ENCODE results near the gene FA2H.

Gene FA2H

GRCh38 chr16:74742051-74742481, 32.6 kb downstream of the FA2H start:
- peaks cover 3 to 17% of the 10 kb centered on the region in 2 donors for H3K4me1 ChIP-seq (ENCODE audit: control insufficient read depth in 1 of 2, insufficient read depth in 2 of 2, low read length in 2 of 2)
- H3K36me3 ChIP-seq (ENCODE audit: control insufficient read depth in 1 of 2, insufficient read depth in 2 of 2, low read length in 2 of 2): no peaks in the 10 kb centered on the region
- H3K9me3 ChIP-seq (ENCODE audit: control insufficient read depth in 1 of 2, low read length in 2 of 2): no peaks in the 10 kb centered on the region
- no peaks in the 10 kb centered on the region for H3K27me3 ChIP-seq (ENCODE audit: low read depth, low read length)
- H3K27ac ChIP-seq (ENCODE audit: low read length): no peak overlapping the region
- no peak overlapping the region for H3K4me3 ChIP-seq (ENCODE audit: low read depth in 1 of 2, low read length in 2 of 2)

GRCh38 chr16:74740795-74741304, 33.8 kb downstream of the FA2H start:
- H3K4me1 ChIP-seq (ENCODE audit: control insufficient read depth in 1 of 2, insufficient read depth in 2 of 2, low read length in 2 of 2): peaks cover 3 to 17% of the 10 kb centered on the region in 2 donors
- H3K4me3 ChIP-seq (ENCODE audit: low read depth in 1 of 2, low read length in 2 of 2): peak overlapping the region in 1 of 2 donors; percentile 42
- no peak overlapping the region for H3K27ac ChIP-seq (ENCODE audit: low read length)
- no peaks in the 10 kb centered on the region for H3K36me3 ChIP-seq (ENCODE audit: control insufficient read depth in 1 of 2, insufficient read depth in 2 of 2, low read length in 2 of 2)
- no peaks in the 10 kb centered on the region for H3K27me3 ChIP-seq (ENCODE audit: low read depth, low read length)
- no peaks in the 10 kb centered on the region for H3K9me3 ChIP-seq (ENCODE audit: control insufficient read depth in 1 of 2, low read length in 2 of 2)

GRCh38 chr16:74739275-74739674, 35.3 kb downstream of the FA2H start:
- H3K9me3 ChIP-seq (ENCODE audit: control insufficient read depth in 1 of 2, low read length in 2 of 2): no peaks in the 10 kb centered on the region
- H3K36me3 ChIP-seq (ENCODE audit: control insufficient read depth in 1 of 2, insufficient read depth in 2 of 2, low read length in 2 of 2): no peaks in the 10 kb centered on the region
- H3K27me3 ChIP-seq (ENCODE audit: low read depth, low read length): no peaks in the 10 kb centered on the region
- no peak overlapping the region for H3K27ac ChIP-seq (ENCODE audit: low read length)
- no peak overlapping the region for H3K4me3 ChIP-seq (ENCODE audit: low read depth in 1 of 2, low read length in 2 of 2)
- H3K4me1 ChIP-seq (ENCODE audit: control insufficient read depth in 1 of 2, insufficient read depth in 2 of 2, low read length in 2 of 2): peaks cover 3 to 16% of the 10 kb centered on the region in 2 donors

GRCh38 chr16:74738816-74739215, 35.8 kb downstream of the FA2H start:
- no peaks in the 10 kb centered on the region for H3K36me3 ChIP-seq (ENCODE audit: control insufficient read depth in 1 of 2, insufficient read depth in 2 of 2, low read length in 2 of 2)
- no peak overlapping the region for H3K4me3 ChIP-seq (ENCODE audit: low read depth in 1 of 2, low read length in 2 of 2)
- peaks cover 3 to 12% of the 10 kb centered on the region in 2 donors for H3K4me1 ChIP-seq (ENCODE audit: control insufficient read depth in 1 of 2, insufficient read depth in 2 of 2, low read length in 2 of 2)
- H3K27me3 ChIP-seq (ENCODE audit: low read depth, low read length): no peaks in the 10 kb centered on the region
- H3K9me3 ChIP-seq (ENCODE audit: control insufficient read depth in 1 of 2, low read length in 2 of 2): no peaks in the 10 kb centered on the region
- no peak overlapping the region for H3K27ac ChIP-seq (ENCODE audit: low read length)

GRCh38 chr16:74738113-74738541, 36.5 kb downstream of the FA2H start:
- no peaks in the 10 kb centered on the region for H3K27me3 ChIP-seq (ENCODE audit: low read depth, low read length)
- H3K36me3 ChIP-seq (ENCODE audit: control insufficient read depth in 1 of 2, insufficient read depth in 2 of 2, low read length in 2 of 2): no peaks in the 10 kb centered on the region
- no peak overlapping the region for H3K4me3 ChIP-seq (ENCODE audit: low read depth in 1 of 2, low read length in 2 of 2)
- no peak overlapping the region for H3K27ac ChIP-seq (ENCODE audit: low read length)
- peaks cover 3 to 6% of the 10 kb centered on the region in 2 donors for H3K4me1 ChIP-seq (ENCODE audit: control insufficient read depth in 1 of 2, insufficient read depth in 2 of 2, low read length in 2 of 2)
- no peaks in the 10 kb centered on the region for H3K9me3 ChIP-seq (ENCODE audit: control insufficient read depth in 1 of 2, low read length in 2 of 2)

- no peak overlapping the region for H3K27ac ChIP-seq (ENCODE audit: low read length)
- H3K36me3 ChIP-seq (ENCODE audit: control insufficient read depth in 1 of 2, insufficient read depth in 2 of 2, low read length in 2 of 2): no peaks in the 10 kb centered on the region
- no peaks in the 10 kb centered on the region for H3K27me3 ChIP-seq (ENCODE audit: low read depth, low read length)
- peaks cover 3 to 6% of the 10 kb centered on the region in 2 donors for H3K4me1 ChIP-seq (ENCODE audit: control insufficient read depth in 1 of 2, insufficient read depth in 2 of 2, low read length in 2 of 2)
- H3K9me3 ChIP-seq (ENCODE audit: control insufficient read depth in 1 of 2, low read length in 2 of 2): no peaks in the 10 kb centered on the region
- H3K4me3 ChIP-seq (ENCODE audit: low read depth in 1 of 2, low read length in 2 of 2): no peak overlapping the region
These were observed 37.1 kb downstream of the FA2H start for GRCh38 chr16:74737521-74737920.

GRCh38 chr16:74736531-74737157, 38.0 kb downstream of the FA2H start:
- no peak overlapping the region for H3K4me3 ChIP-seq (ENCODE audit: low read depth in 1 of 2, low read length in 2 of 2)
- peaks cover 0 to 6% of the 10 kb centered on the region in 2 donors for H3K4me1 ChIP-seq (ENCODE audit: control insufficient read depth in 1 of 2, insufficient read depth in 2 of 2, low read length in 2 of 2)
- no peaks in the 10 kb centered on the region for H3K27me3 ChIP-seq (ENCODE audit: low read depth, low read length)
- H3K27ac ChIP-seq (ENCODE audit: low read length): no peak overlapping the region
- H3K36me3 ChIP-seq (ENCODE audit: control insufficient read depth in 1 of 2, insufficient read depth in 2 of 2, low read length in 2 of 2): no peaks in the 10 kb centered on the region
- no peaks in the 10 kb centered on the region for H3K9me3 ChIP-seq (ENCODE audit: control insufficient read depth in 1 of 2, low read length in 2 of 2)

GRCh38 chr16:74735554-74735953, 39.1 kb downstream of the FA2H start:
- H3K27me3 ChIP-seq (ENCODE audit: low read depth, low read length): no peaks in the 10 kb centered on the region
- no peaks in the 10 kb centered on the region for H3K36me3 ChIP-seq (ENCODE audit: control insufficient read depth in 1 of 2, insufficient read depth in 2 of 2, low read length in 2 of 2)
- no peaks in the 10 kb centered on the region for H3K4me1 ChIP-seq (ENCODE audit: control insufficient read depth in 1 of 2, insufficient read depth in 2 of 2, low read length in 2 of 2)
- H3K27ac ChIP-seq (ENCODE audit: low read length): no peak overlapping the region
- no peaks in the 10 kb centered on the region for H3K9me3 ChIP-seq (ENCODE audit: control insufficient read depth in 1 of 2, low read length in 2 of 2)
- no peak overlapping the region for H3K4me3 ChIP-seq (ENCODE audit: low read depth in 1 of 2, low read length in 2 of 2)

- Histone ChIP-seq H3K27ac (ENCODE audit: low read length) (no peak overlapping the region), H3K4me1 (ENCODE audit: control insufficient read depth in 1 of 2, insufficient read depth in 2 of 2, low read length in 2 of 2) (no peaks in the 10 kb centered on the region), H3K27me3 (ENCODE audit: low read depth, low read length) (no peaks in the 10 kb centered on the region), H3K9me3 (ENCODE audit: control insufficient read depth in 1 of 2, low read length in 2 of 2) (no peaks in the 10 kb centered on the region), H3K36me3 (ENCODE audit: control insufficient read depth in 1 of 2, insufficient read depth in 2 of 2, low read length in 2 of 2) (no peaks in the 10 kb centered on the region), H3K4me3 (ENCODE audit: low read depth in 1 of 2, low read length in 2 of 2) (no peak overlapping the region)
These were observed 39.5 kb downstream of the FA2H start for GRCh38 chr16:74735162-74735452.

GRCh38 chr16:74734361-74735161, 40.1 kb downstream of the FA2H start:
- H3K4me3 ChIP-seq (ENCODE audit: low read depth in 1 of 2, low read length in 2 of 2): no peak overlapping the region
- no peaks in the 10 kb centered on the region for H3K27me3 ChIP-seq (ENCODE audit: low read depth, low read length)
- no peaks in the 10 kb centered on the region for H3K9me3 ChIP-seq (ENCODE audit: control insufficient read depth in 1 of 2, low read length in 2 of 2)
- no peak overlapping the region for H3K27ac ChIP-seq (ENCODE audit: low read length)
- no peaks in the 10 kb centered on the region for H3K36me3 ChIP-seq (ENCODE audit: control insufficient read depth in 1 of 2, insufficient read depth in 2 of 2, low read length in 2 of 2)
- H3K4me1 ChIP-seq (ENCODE audit: control insufficient read depth in 1 of 2, insufficient read depth in 2 of 2, low read length in 2 of 2): no peaks in the 10 kb centered on the region

- H3K4me3 ChIP-seq (ENCODE audit: low read depth in 1 of 2, low read length in 2 of 2): no peak overlapping the region
These were observed 41.8 kb downstream of the FA2H start for GRCh38 chr16:74732707-74733350.

More at GRCh38 chr16:74732707-74733350, 41.8 kb downstream of the FA2H start:
- no peaks in the 10 kb centered on the region for H3K36me3 ChIP-seq (ENCODE audit: control insufficient read depth in 1 of 2, insufficient read depth in 2 of 2, low read length in 2 of 2)
- H3K4me1 ChIP-seq (ENCODE audit: control insufficient read depth in 1 of 2, insufficient read depth in 2 of 2, low read length in 2 of 2): no peaks in the 10 kb centered on the region
- no peak overlapping the region for H3K27ac ChIP-seq (ENCODE audit: low read length)
- no peaks in the 10 kb centered on the region for H3K9me3 ChIP-seq (ENCODE audit: control insufficient read depth in 1 of 2, low read length in 2 of 2)
- H3K27me3 ChIP-seq (ENCODE audit: low read depth, low read length): no peaks in the 10 kb centered on the region
